Measurements from ENCODE around the gene DCBLD1.

Gene DCBLD1

DNA sequence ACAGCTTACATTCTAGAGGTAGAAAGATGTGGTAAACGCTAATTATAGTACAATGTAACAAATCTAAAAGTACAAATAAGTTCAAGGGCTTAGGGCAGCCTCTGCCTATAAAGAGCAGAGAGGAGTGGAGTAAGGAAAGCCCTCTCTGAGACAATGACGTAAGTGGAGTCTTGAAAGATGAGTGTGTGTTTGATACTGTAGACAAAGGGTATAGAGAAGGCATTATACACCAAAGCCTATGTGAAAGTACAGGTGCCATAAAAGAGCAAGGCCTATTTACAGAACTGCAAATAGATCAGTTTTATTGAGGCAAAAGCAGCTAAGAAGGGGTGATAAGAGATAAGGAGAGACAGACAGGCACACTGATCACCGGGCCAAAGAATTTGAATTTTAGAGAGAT, 108.9 kb downstream of the DCBLD1 start (continued):
- TF ChIP-seq SCRT2 (tag by site-specific recombination; IDR thresholded peaks at IDR 0.05): no peak
- TF ChIP-seq, protein P1, sequence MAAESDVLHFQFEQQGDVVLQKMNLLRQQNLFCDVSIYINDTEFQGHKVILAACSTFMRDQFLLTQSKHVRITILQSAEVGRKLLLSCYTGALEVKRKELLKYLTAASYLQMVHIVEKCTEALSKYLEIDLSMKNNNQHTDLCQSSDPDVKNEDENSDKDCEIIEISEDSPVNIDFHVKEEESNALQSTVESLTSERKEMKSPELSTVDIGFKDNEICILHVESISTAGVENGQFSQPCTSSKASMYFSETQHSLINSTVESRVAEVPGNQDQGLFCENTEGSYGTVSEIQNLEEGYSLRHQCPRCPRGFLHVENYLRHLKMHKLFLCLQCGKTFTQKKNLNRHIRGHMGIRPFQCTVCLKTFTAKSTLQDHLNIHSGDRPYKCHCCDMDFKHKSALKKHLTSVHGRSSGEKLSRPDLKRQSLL (tag by site-specific recombination; IDR thresholded peaks at IDR 0.05): no peak
- TF ChIP-seq, protein P2, sequence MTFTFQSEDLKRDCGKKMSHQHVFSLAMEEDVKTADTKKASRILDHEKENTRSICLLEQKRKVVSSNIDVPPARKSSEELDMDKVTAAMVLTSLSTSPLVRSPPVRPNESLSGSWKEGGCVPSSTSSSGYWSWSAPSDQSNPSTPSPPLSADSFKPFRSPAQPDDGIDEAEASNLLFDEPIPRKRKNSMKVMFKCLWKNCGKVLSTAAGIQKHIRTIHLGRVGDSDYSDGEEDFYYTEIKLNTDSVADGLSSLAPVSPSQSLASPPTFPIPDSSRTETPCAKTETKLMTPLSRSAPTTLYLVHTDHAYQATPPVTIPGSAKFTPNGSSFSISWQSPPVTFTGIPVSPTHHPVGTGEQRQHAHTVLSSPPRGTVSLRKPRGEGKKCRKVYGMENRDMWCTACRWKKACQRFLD (tag by site-specific recombination; IDR thresholded peaks at IDR 0.05): no peak
- TF ChIP-seq, protein P3, sequence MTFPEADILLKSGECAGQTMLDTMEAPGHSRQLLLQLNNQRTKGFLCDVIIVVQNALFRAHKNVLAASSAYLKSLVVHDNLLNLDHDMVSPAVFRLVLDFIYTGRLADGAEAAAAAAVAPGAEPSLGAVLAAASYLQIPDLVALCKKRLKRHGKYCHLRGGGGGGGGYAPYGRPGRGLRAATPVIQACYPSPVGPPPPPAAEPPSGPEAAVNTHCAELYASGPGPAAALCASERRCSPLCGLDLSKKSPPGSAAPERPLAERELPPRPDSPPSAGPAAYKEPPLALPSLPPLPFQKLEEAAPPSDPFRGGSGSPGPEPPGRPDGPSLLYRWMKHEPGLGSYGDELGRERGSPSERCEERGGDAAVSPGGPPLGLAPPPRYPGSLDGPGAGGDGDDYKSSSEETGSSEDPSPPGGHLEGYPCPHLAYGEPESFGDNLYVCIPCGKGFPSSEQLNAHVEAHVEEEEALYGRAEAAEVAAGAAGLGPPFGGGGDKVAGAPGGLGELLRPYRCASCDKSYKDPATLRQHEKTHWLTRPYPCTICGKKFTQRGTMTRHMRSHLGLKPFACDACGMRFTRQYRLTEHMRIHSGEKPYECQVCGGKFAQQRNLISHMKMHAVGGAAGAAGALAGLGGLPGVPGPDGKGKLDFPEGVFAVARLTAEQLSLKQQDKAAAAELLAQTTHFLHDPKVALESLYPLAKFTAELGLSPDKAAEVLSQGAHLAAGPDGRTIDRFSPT (tag by site-specific recombination; IDR thresholded peaks at IDR 0.05): no peak; the same call in 1 of the 2 replicates
- TF ChIP-seq, protein P4, sequence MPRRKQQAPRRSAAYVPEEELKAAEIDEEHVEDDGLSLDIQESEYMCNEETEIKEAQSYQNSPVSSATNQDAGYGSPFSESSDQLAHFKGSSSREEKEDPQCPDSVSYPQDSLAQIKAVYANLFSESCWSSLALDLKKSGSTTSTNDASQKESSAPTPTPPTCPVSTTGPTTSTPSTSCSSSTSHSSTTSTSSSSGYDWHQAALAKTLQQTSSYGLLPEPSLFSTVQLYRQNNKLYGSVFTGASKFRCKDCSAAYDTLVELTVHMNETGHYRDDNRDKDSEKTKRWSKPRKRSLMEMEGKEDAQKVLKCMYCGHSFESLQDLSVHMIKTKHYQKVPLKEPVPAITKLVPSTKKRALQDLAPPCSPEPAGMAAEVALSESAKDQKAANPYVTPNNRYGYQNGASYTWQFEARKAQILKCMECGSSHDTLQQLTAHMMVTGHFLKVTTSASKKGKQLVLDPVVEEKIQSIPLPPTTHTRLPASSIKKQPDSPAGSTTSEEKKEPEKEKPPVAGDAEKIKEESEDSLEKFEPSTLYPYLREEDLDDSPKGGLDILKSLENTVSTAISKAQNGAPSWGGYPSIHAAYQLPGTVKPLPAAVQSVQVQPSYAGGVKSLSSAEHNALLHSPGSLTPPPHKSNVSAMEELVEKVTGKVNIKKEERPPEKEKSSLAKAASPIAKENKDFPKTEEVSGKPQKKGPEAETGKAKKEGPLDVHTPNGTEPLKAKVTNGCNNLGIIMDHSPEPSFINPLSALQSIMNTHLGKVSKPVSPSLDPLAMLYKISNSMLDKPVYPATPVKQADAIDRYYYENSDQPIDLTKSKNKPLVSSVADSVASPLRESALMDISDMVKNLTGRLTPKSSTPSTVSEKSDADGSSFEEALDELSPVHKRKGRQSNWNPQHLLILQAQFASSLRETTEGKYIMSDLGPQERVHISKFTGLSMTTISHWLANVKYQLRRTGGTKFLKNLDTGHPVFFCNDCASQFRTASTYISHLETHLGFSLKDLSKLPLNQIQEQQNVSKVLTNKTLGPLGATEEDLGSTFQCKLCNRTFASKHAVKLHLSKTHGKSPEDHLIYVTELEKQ (tag by site-specific recombination; IDR thresholded peaks at IDR 0.05; ENCODE audit: borderline replicate concordance): no peak
- peak; percentile 51; the same call in 1 of the 2 replicates for TF ChIP-seq PRDM1 (tag by site-specific recombination; IDR thresholded peaks at IDR 0.05)
- no peak for TF ChIP-seq ZNF544 (tag by site-specific recombination; IDR thresholded peaks at IDR 0.05)
- no peak for TF ChIP-seq KLF7 (tag by site-specific recombination; IDR thresholded peaks at IDR 0.05; ENCODE audit: borderline replicate concordance)
- no peak for TF ChIP-seq ZNF664 (tag by site-specific recombination; IDR thresholded peaks at IDR 0.05)
- no peak for TF ChIP-seq ZBTB17 (tag by site-specific recombination; IDR thresholded peaks at IDR 0.05)
- no peak for TF ChIP-seq ZNF114 (tag by site-specific recombination; IDR thresholded peaks at IDR 0.05)
- TF ChIP-seq ZNF629 (tag by site-specific recombination; IDR thresholded peaks at IDR 0.05): peak; percentile 49; the same call in 1 of the 2 replicates

DNA sequence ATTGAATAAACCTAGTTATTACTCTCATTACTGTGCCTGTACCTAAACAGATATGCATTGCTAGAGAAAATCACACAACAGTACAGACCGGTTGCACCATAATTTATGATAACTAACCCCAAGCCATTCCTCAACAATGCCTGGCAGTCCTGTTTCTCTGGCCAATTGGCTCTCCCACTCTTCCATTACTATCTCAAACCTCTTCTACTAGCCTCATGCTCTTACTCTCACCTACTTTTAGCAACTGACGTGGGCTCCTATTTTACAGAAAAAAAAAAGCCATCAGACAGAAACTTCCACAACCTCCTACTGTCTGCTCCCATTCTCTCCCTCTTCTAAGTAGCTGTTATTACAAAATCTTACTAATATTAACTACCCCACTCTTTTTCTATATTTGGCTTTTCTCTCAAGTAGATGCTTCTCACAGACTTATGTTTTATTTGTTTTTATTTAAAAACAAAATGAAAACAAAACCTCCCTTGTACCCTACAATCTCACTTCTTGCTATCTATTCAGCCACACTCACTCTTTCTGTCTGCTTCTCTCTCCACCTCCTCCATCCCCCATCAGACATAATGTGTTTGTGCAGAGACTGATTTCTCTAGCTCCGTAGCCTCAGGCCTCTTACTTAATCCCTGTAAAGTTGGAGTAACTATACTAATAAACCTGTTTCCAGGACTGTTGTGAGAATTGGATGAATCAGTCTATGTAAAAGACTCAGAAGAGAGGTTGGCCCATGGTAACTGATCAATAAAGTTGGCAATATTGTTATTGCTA, 110.7 kb downstream of the DCBLD1 start:
- POLR2A ChIA-PET: no interaction called here
- CTCF ChIA-PET: interaction anchor here (1.4 to 1.5 kb wide), 2 partner anchors 9 to 38 kb away, joined by 4 read pairs; partner anchors contain the start of gene GOPC
- peaks cover 13 to 27% of the 10 kb centered on the region in 2 experiments; a peak in 2 of 3 replicates for H3K36me3 ChIP-seq (ENCODE audit: control insufficient read depth in 2 of 2, insufficient read depth in 1 of 2, low read length in 2 of 2)
- TF ChIP-seq EGR2 (tag by site-specific recombination; IDR thresholded peaks at IDR 0.05; ENCODE audit: low read depth) (no peak), ZNF157 (tag by site-specific recombination; IDR thresholded peaks at IDR 0.05) (no peak), SETDB1 (IDR thresholded peaks at IDR 0.05; ENCODE audit: insufficient read length, low read length) (no peak), ZFP3 (tag by site-specific recombination; IDR thresholded peaks at IDR 0.05; ENCODE audit: low read depth) (no peak)
- TF ChIP-seq, protein P2 (tag by site-specific recombination; IDR thresholded peaks at IDR 0.05): no peak
- TF ChIP-seq, protein P5, sequence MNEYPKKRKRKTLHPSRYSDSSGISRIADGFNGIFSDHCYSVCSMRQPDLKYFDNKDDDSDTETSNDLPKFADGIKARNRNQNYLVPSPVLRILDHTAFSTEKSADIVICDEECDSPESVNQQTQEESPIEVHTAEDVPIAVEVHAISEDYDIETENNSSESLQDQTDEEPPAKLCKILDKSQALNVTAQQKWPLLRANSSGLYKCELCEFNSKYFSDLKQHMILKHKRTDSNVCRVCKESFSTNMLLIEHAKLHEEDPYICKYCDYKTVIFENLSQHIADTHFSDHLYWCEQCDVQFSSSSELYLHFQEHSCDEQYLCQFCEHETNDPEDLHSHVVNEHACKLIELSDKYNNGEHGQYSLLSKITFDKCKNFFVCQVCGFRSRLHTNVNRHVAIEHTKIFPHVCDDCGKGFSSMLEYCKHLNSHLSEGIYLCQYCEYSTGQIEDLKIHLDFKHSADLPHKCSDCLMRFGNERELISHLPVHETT (tag by site-specific recombination; IDR thresholded peaks at IDR 0.05): no peak
- TF ChIP-seq, protein P6, sequence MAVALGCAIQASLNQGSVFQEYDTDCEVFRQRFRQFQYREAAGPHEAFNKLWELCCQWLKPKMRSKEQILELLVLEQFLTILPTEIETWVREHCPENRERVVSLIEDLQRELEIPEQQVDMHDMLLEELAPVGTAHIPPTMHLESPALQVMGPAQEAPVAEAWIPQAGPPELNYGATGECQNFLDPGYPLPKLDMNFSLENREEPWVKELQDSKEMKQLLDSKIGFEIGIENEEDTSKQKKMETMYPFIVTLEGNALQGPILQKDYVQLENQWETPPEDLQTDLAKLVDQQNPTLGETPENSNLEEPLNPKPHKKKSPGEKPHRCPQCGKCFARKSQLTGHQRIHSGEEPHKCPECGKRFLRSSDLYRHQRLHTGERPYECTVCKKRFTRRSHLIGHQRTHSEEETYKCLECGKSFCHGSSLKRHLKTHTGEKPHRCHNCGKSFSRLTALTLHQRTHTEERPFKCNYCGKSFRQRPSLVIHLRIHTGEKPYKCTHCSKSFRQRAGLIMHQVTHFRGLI (tag by site-specific recombination; IDR thresholded peaks at IDR 0.05): no peak
- TF ChIP-seq, protein P7, sequence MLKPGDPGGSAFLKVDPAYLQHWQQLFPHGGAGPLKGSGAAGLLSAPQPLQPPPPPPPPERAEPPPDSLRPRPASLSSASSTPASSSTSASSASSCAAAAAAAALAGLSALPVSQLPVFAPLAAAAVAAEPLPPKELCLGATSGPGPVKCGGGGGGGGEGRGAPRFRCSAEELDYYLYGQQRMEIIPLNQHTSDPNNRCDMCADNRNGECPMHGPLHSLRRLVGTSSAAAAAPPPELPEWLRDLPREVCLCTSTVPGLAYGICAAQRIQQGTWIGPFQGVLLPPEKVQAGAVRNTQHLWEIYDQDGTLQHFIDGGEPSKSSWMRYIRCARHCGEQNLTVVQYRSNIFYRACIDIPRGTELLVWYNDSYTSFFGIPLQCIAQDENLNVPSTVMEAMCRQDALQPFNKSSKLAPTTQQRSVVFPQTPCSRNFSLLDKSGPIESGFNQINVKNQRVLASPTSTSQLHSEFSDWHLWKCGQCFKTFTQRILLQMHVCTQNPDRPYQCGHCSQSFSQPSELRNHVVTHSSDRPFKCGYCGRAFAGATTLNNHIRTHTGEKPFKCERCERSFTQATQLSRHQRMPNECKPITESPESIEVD (tag by site-specific recombination; IDR thresholded peaks at IDR 0.05): 0 out of 2 replicates have a peak, but pooled peaks have one; percentile 23

More for the DNA sequence above, 110.7 kb downstream of the DCBLD1 start:
- Histone ChIP-seq H3K9me3 (ENCODE audit: control insufficient read depth, insufficient read depth, low read depth, low read length) (no peaks in the 10 kb centered on the region), H3K4me3 (ENCODE audit: low read depth, low read length) (no peak overlapping the region), H3K4me1 (ENCODE audit: control insufficient read depth, insufficient read depth, low read length) (peaks cover 13% of the 10 kb centered on the region), H3K27ac (ENCODE audit: extremely low read depth, low read depth, low read length) (no peak overlapping the region)
